SHP77 treated with DMSO at 0.1 percent for 48 hours (cell line): Measurements from ENCODE around the gene MYLK3.
A peak's percentile ranks its signal among the peaks of the same experiment; 100 is the strongest.
"Not testable (repeated sequence)": the region's sequence is repeated elsewhere in the genome, so short reads cannot be mapped to it uniquely, and the experiment has no call there.

Experiments
- DNase-seq: peaks from one replicate; lab custom pipeline; 2025; lab: John Stamatoyannopoulos, UW

MYLK3 gene

GRCh38 chr16:46747777-46748651 is at the start of gene MYLK3:
Gene MYLK3 (minus strand): TSS chr16:46748344. CDS start chr16:46748193, 151 bp downstream.
- DNase-seq = no peak

- no peak for DNase-seq
Observed at GRCh38 chr16:46797501-46797900, 49.4 kb upstream of the MYLK3 start.

DNA sequence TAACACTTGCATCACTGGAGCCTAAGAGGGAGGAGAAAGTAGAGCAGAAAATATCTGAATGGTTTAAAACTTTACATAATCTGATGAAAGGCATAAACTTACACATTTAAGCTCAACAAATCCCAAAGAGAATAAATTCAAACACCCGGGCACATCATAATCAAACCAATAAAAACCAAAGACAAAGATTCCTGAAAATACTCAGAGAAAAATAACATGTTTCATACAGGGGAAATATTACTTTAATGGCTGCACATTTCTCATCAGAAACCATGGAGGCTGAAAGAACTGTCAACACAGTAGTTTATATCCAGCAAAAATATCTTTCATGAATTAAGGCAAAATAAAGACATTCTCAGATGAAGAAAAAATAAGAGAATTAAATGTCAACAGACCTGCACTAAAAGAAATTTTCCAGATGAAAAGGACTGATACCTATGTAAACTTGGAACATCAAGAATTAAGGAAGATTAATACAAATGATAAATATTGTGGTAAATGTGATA is 48.7 kb upstream of the MYLK3 start:
- no peak for DNase-seq

DNA sequence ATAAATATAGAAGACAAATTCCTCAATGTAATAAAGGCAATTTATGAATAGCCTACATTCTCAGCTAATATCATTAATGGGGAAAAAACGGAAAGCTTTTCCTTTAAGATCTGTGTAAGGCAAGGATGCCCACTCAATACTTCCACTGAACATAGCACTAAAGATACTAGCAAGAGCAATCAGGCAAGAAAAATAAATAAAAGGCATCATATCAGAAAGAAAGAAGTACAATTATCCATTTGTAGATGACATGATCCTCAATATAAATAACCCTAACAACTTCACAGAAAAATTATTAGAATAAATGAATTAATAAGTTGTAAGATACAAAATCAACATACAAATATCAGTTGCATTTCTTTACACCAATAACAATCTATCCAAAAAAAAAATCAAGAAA is 45.7 kb upstream of the MYLK3 start:
- DNase-seq = no peak

- DNase-seq = no peak
Observed at GRCh38 chr16:46790599-46791270, 42.6 kb upstream of the MYLK3 start.

GRCh38 chr16:46789499-46790414 is 41.6 kb upstream of the MYLK3 start:
- no peak for DNase-seq

DNA sequence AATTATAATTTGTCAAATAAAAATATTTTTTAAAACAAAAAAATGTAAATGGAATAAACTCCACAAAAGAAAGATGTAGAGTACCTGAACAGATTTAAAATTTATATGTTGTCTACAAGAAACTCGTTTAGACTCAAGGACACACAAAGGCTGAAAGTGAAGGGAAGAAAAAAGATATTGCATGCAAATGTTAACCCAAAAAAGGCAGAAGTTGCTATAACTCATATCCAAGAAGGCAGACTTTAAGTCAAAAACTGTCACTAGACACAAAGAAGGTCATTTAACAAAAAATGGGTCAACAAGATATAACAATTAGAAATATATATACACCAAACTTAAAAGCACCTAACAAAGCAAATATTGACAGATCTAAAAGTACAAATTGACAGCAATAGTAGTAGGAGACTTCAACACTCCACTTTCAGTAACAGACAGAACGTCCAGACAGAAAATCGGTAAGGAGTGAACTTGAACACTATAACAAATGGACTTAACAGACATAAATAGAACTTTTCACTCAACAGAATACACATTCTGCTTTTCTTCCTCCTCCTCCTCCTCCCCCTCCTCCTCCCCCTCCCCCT is 40.8 kb upstream of the MYLK3 start:
- no peak for DNase-seq

GRCh38 chr16:46787909-46788308 is 39.8 kb upstream of the MYLK3 start:
- DNase-seq = no peak

GRCh38 chr16:46785076-46785845 is 37.1 kb upstream of the MYLK3 start:
- DNase-seq = no peak

DNA sequence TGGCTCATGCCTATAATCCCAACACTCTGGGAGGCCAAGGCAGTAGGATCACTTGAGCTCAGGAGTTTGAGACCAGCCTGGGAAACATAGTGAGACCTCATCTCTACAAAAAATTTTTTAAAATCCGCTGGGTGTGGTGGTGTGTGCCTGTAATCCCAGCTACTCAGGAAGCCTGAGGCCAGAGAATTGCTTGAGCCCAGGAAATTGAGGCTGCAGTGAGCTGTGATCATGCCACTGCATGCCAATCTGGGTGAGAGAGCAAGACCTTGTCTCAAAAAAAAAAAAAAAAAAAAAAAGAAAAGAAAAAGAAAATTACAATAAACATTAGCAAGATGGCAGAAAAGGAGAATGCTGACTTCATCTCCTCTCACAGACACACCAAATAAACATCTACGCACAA is 36.4 kb upstream of the MYLK3 start:
- DNase-seq = not testable (repeated sequence)

GRCh38 chr16:46783800-46784199 is 35.7 kb upstream of the MYLK3 start:
- no peak for DNase-seq

DNA sequence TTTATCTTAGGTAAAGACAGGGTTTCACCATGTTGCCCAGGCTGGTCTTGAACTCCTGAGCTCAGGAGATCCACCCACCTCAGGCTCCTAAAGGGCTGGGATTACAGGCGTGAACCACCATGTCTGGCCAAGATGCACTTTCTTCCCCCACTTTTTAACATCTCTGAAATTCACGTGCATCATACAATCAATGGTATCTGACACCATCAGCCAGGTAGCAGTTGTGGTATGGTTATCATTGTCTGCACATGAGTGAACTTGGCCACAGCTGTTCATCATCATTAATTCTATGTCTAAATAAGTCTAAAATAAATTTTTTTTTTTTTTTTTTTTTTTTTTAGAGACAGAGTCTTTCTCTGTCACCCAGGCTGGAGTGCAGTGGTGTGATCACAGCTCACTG is 34.2 kb upstream of the MYLK3 start:
- no peak for DNase-seq

GRCh38 chr16:46777804-46778203 is 29.7 kb upstream of the MYLK3 start:
- DNase-seq = no peak

GRCh38 chr16:46775214-46775613 is 27.1 kb upstream of the MYLK3 start:
- DNase-seq = no peak

- DNase-seq = no peak
Observed at GRCh38 chr16:46774743-46775177, 26.6 kb upstream of the MYLK3 start.

DNA sequence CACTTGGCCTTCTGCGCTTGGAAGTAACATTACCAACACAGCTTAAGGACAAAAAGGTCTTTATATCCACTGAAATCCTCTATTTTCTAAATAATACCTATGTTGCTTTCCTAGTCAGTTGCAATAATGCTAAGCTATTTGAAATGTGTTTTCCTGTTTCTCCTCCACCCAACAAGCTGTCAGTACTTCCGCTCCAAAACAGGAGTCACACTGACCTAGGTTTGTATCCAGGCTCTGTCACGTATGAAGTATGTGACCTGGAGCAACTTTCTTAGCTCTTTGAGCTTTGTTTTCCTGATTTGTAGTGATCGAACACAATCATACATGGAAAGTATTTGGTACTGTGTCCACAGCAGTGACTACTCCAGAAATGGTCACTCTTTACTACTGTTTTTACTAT is 24.3 kb upstream of the MYLK3 start:
- DNase-seq = no peak

DNA sequence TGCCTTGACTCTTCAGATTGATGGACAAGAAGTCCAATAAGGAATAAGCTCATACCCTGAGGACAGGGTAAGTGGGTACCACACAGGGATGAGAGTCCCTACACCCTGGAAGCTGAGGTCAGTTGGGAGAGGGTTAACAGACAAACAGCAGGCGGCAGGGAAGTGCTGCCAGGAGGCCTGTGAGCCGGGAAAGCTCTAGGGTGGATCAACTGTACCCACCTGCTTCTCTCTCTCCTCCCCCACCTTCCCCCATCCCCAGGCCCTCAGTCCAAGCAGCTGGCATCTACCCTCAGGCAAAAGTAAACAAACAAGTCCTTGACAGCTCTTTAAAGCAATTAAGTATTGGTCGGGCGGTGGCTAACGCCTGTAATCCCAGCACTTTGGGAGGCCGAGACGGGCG is 20.7 kb upstream of the MYLK3 start:
- DNase-seq = peak; percentile 98

DNA sequence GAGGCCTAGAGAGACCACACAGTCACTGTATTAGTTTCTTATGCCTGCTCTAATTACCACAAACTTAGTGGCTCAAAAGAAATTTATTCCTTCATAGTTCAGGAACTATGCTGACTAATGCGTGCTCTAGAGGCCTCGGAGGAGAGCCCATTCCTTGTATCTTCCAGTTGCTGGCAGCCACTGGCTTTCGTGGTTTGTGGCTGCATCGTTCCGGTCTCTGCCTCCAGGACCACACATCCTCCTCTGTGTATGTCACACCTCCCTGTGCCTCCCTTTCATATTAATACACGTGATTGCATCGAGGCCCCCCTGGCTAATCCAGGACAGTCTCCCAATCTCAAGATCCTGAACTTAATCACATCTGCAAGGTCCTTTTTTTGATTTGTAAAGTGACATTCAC is 16.9 kb upstream of the MYLK3 start:
- no peak for DNase-seq

GRCh38 chr16:46763147-46763546 is 15.0 kb upstream of the MYLK3 start:
- peak; percentile 73 for DNase-seq

- no peak for DNase-seq
Observed at GRCh38 chr16:46762583-46762982, 14.4 kb upstream of the MYLK3 start.

DNA sequence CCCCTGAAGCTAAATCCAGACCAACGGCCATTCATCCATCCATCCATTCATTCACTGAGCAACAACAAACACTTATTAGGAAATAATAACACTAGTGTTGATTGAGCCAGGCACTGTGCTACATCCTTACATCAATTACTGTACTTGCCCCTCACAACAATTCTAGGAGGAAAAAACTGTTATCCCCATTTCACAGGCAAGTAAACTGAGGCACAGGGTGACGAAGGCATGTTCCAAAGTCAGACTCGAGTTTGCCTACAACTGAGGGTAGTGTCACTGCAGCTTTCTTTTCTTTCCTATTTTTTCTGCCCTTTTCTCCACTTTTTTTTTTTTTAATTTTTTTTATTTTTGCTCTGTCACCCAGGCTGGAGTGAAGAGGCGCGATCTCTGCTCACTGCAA is 11.2 kb upstream of the MYLK3 start:
- DNase-seq = no peak
